DOHH2 (cell line): ENCODE results near the gene CREG2.

Experiments
- H3F3A ChIP-seq: fragments of 200-600 bp; sonication (generic), shearing (Covaris generic); 2 replicates; pipeline ENCODE4 v1.6.0; 2016; ENCODE audit warnings: antibody characterized with exemption, mild to moderate bottlenecking; ENCODE audit not compliant: control insufficient read depth, insufficient read depth
- H3K27ac ChIP-seq: fragments of 200-600 bp; sonication (generic); 2 replicates; pipeline ENCODE4 v1.5.1; 2014; ENCODE audit warnings: low read depth, mild to moderate bottlenecking, low read length, moderate library complexity
- H3K27me3 ChIP-seq: fragments of 200-600 bp; sonication (generic); 2 replicates; pipeline ENCODE4 v1.6.1; 2014; ENCODE audit warnings: mild to moderate bottlenecking, low read length, mixed read lengths; ENCODE audit not compliant: control insufficient read depth
- H3K36me3 ChIP-seq: fragments of 200-600 bp; sonication (generic); 2 replicates; pipeline ENCODE4 v1.6.1; 2014; ENCODE audit warnings: mild to moderate bottlenecking, low read length, moderate library complexity, mixed read lengths; ENCODE audit not compliant: control insufficient read depth
- H3K4me1 ChIP-seq: fragments of 200-600 bp; sonication (generic); 2 replicates; pipeline ENCODE4 v1.6.1; 2014; ENCODE audit warnings: mild to moderate bottlenecking, low read length, mixed read lengths; ENCODE audit not compliant: control insufficient read depth
- H3K4me2 ChIP-seq: fragments of 200-600 bp; sonication (generic); 2 replicates; pipeline ENCODE4 v1.6.0; 2014; ENCODE audit warnings: mild to moderate bottlenecking, low read length, moderate library complexity
- H3K4me3 ChIP-seq: fragments of 200-600 bp; sonication (generic); 2 replicates; pipeline ENCODE4 v1.5.1; 2014; ENCODE audit warnings: mild to moderate bottlenecking, low read length, mixed read lengths
- H3K79me2 ChIP-seq: fragments of 200-600 bp; sonication (generic); 2 replicates; pipeline ENCODE4 v1.6.1; 2014; ENCODE audit warnings: mild to moderate bottlenecking, low read length, mixed read lengths; ENCODE audit not compliant: control insufficient read depth
- H3K9me2 ChIP-seq: fragments of 200-600 bp; sonication (generic); replicated peaks from 2 replicates; pipeline ENCODE4 v1.6.1; 2014; ENCODE audit warnings: mild to moderate bottlenecking, low read length, mixed read lengths; ENCODE audit not compliant: control insufficient read depth
- H3K9me3 ChIP-seq: fragments of 200-600 bp; sonication (generic); 2 replicates; pipeline ENCODE4 v1.6.1; 2014; ENCODE audit warnings: antibody characterized with exemption, low read length, mixed read lengths; ENCODE audit not compliant: control insufficient read depth, insufficient read depth
- H4K20me1 ChIP-seq: fragments of 200-600 bp; sonication (generic); 2 replicates; pipeline ENCODE4 v1.6.0; 2014; ENCODE audit warnings: low read depth, mild to moderate bottlenecking, antibody characterized with exemption, low read length, moderate library complexity; ENCODE audit not compliant: control insufficient read depth, insufficient read depth
- EZH2phosphoT487 ChIP-seq: fragments of 200-600 bp; sonication (generic); IDR thresholded peaks from 2 replicates; pipeline ENCODE4 v1.6.1; 2017; ENCODE audit warnings: borderline replicate concordance, mild to moderate bottlenecking, antibody characterized with exemption, low read length, moderate library complexity, mixed read lengths
- TF ChIP-seq, protein P1 (sequence below): fragments of 200-600 bp; sonication (generic); IDR thresholded peaks from one replicate; pipeline ENCODE4 v1.5.1; 2014; ENCODE audit warnings: antibody characterized with exemption, mild to moderate bottlenecking, low read depth, low read length; ENCODE audit not compliant: poor library complexity, severe bottlenecking

The CREG2 gene

GRCh38 chr2:101427240-101427639 is 39.9 kb upstream of the CREG2 start:
- TF ChIP-seq, protein P1, sequence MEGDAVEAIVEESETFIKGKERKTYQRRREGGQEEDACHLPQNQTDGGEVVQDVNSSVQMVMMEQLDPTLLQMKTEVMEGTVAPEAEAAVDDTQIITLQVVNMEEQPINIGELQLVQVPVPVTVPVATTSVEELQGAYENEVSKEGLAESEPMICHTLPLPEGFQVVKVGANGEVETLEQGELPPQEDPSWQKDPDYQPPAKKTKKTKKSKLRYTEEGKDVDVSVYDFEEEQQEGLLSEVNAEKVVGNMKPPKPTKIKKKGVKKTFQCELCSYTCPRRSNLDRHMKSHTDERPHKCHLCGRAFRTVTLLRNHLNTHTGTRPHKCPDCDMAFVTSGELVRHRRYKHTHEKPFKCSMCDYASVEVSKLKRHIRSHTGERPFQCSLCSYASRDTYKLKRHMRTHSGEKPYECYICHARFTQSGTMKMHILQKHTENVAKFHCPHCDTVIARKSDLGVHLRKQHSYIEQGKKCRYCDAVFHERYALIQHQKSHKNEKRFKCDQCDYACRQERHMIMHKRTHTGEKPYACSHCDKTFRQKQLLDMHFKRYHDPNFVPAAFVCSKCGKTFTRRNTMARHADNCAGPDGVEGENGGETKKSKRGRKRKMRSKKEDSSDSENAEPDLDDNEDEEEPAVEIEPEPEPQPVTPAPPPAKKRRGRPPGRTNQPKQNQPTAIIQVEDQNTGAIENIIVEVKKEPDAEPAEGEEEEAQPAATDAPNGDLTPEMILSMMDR: no peak
- no peak for TF ChIP-seq EZH2phosphoT487
- Histone ChIP-seq H3K4me3 (no peak overlapping the region), H4K20me1 (no peaks in the 10 kb centered on the region), H3K36me3 (no peaks in the 10 kb centered on the region), H3F3A (no peaks in the 10 kb centered on the region), H3K4me1 (no peaks in the 10 kb centered on the region), H3K9me2 (no peaks in the 10 kb centered on the region), H3K79me2 (no peaks in the 10 kb centered on the region), H3K27ac (no peak overlapping the region), H3K4me2 (no peak overlapping the region), H3K27me3 (peaks cover 7% of the 10 kb centered on the region), H3K9me3 (no peaks in the 10 kb centered on the region)

DNA sequence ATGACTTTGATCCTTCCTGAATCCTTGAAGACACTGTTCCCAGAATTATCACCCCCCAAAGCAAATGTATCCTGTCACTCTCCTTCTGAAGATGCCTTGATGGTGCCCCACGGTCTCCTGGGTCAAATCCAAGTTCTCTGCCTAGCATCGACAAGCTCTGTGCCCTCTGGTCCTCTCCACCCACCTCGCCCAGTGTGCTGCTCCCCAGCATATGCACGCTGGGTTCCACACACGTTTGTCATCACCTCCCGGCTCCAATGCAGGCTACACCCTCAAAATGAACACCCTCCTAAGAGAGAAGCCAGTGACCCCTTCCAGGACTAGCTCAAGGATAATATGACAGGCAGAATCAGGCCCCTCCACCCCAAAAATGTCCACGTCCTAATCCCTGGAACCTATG is 39.5 kb upstream of the CREG2 start:
- Histone ChIP-seq H3K4me2 (no peak overlapping the region), H3K4me3 (no peak overlapping the region), H3K4me1 (no peaks in the 10 kb centered on the region), H3K27me3 (peaks cover 7% of the 10 kb centered on the region), H4K20me1 (no peaks in the 10 kb centered on the region), H3K36me3 (no peaks in the 10 kb centered on the region), H3F3A (no peaks in the 10 kb centered on the region), H3K9me2 (no peaks in the 10 kb centered on the region), H3K27ac (no peak overlapping the region), H3K9me3 (no peaks in the 10 kb centered on the region), H3K79me2 (no peaks in the 10 kb centered on the region)
- no peak for TF ChIP-seq EZH2phosphoT487
- TF ChIP-seq, protein P1: no peak

- no peaks in the 10 kb centered on the region for H3K9me3 ChIP-seq
- no peaks in the 10 kb centered on the region for H3F3A ChIP-seq
- TF ChIP-seq, protein P1: no peak
- TF ChIP-seq EZH2phosphoT487: no peak
- no peaks in the 10 kb centered on the region for H3K36me3 ChIP-seq
- H3K79me2 ChIP-seq: no peaks in the 10 kb centered on the region
- H4K20me1 ChIP-seq: no peaks in the 10 kb centered on the region
- no peak overlapping the region for H3K4me2 ChIP-seq
- no peak overlapping the region for H3K4me3 ChIP-seq
- no peaks in the 10 kb centered on the region for H3K4me1 ChIP-seq
- H3K27me3 ChIP-seq: peaks cover 2% of the 10 kb centered on the region; the same call in 1 of the 2 replicates
- H3K9me2 ChIP-seq: no peaks in the 10 kb centered on the region
- no peak overlapping the region for H3K27ac ChIP-seq
Measured at GRCh38 chr2:101420623-101421022, 33.3 kb upstream of the CREG2 start.

GRCh38 chr2:101419096-101419663 is 31.9 kb upstream of the CREG2 start:
- Histone ChIP-seq H3K4me1 (no peaks in the 10 kb centered on the region), H3K4me3 (no peak overlapping the region), H3K36me3 (no peaks in the 10 kb centered on the region), H3K9me2 (no peaks in the 10 kb centered on the region), H3K9me3 (no peaks in the 10 kb centered on the region), H3F3A (no peaks in the 10 kb centered on the region), H4K20me1 (no peaks in the 10 kb centered on the region), H3K27ac (no peak overlapping the region), H3K4me2 (no peak overlapping the region), H3K79me2 (no peaks in the 10 kb centered on the region), H3K27me3 (peaks cover 2% of the 10 kb centered on the region; the same call in 1 of the 2 replicates)
- TF ChIP-seq EZH2phosphoT487: no peak
- TF ChIP-seq, protein P1: peak; percentile 81
